HG03139 (cell line): Measurements from ENCODE around the gene SERPINE2.

Experiments used
- ATAC-seq: cut with Tn5 transposase; IDR thresholded peaks from one replicate; pipeline ENCODE4 v1.9.1; 2021; ENCODE audit not compliant: unreplicated experiment

The SERPINE2 gene

GRCh38 chr2:224055101-224055500 is 16.0 kb upstream of the SERPINE2 start:
- ATAC-seq: no peak

GRCh38 chr2:224046752-224047151 is 7.7 kb upstream of the SERPINE2 start:
- no peak for ATAC-seq

GRCh38 chr2:224042191-224042696 is 3.2 kb upstream of the SERPINE2 start:
- no peak for ATAC-seq

- no peak for ATAC-seq
Observed at GRCh38 chr2:224041554-224041953, 2.5 kb upstream of the SERPINE2 start.

GRCh38 chr2:224040753-224041152 is 1.7 kb upstream of the SERPINE2 start:
- ATAC-seq: no peak

GRCh38 chr2:224039770-224040440 is 819 bp upstream of the SERPINE2 start:
- peak; percentile 8 for ATAC-seq

- ATAC-seq: peak; percentile 26
Observed at GRCh38 chr2:224038830-224039079, 331 bp downstream of the SERPINE2 start.

- ATAC-seq: peak; percentile 56
Observed at GRCh38 chr2:224038049-224038829, 847 bp downstream of the SERPINE2 start.

- ATAC-seq: no peak
Observed at GRCh38 chr2:224036731-224037361, 2.2 kb downstream of the SERPINE2 start.

- no peak for ATAC-seq
Observed at GRCh38 chr2:224034017-224034416, 5.1 kb downstream of the SERPINE2 start.

GRCh38 chr2:224033601-224034000 is 5.5 kb downstream of the SERPINE2 start:
- ATAC-seq: no peak

GRCh38 chr2:224032283-224032682 is 6.8 kb downstream of the SERPINE2 start:
- no peak for ATAC-seq

GRCh38 chr2:224031358-224031970 is 7.6 kb downstream of the SERPINE2 start:
- no peak for ATAC-seq

- ATAC-seq: no peak
Observed at GRCh38 chr2:224030786-224031185, 8.3 kb downstream of the SERPINE2 start.

GRCh38 chr2:224029876-224030275 is 9.2 kb downstream of the SERPINE2 start:
- no peak for ATAC-seq

GRCh38 chr2:224027931-224028330 is 11.2 kb downstream of the SERPINE2 start:
- no peak for ATAC-seq

- ATAC-seq: no peak
Observed at GRCh38 chr2:224027070-224027469, 12.0 kb downstream of the SERPINE2 start.

- ATAC-seq: peak; percentile 96
Observed at GRCh38 chr2:224025874-224026273, 13.2 kb downstream of the SERPINE2 start.

- ATAC-seq: no peak
Observed at GRCh38 chr2:224024270-224024669, 14.8 kb downstream of the SERPINE2 start.

GRCh38 chr2:224023188-224023587 is 15.9 kb downstream of the SERPINE2 start:
- ATAC-seq: no peak

GRCh38 chr2:224022486-224022885 is 16.6 kb downstream of the SERPINE2 start:
- no peak for ATAC-seq

- ATAC-seq: no peak
Observed at GRCh38 chr2:224020523-224020922, 18.6 kb downstream of the SERPINE2 start.
